Right lobe of liver (tissue), 4 donors: ENCODE measurements around the gene CYB561D1.

ENCODE experiments used
- CTCF ChIP-seq, 4 donors: fragments of 200-600 bp in 3 of 4; fragments of 450-650 bp in 1 of 4; IDR thresholded peaks; one replicate each; pipeline versions ENCODE4 v1.5.1 to v1.8.0; 2016 to 2022; ENCODE audit warnings: antibody characterized with exemption in 4 of 4, mild to moderate bottlenecking in 2 of 4
- POLR2A ChIP-seq: fragments of 450-650 bp; IDR thresholded peaks from one replicate; pipeline ENCODE4 v1.6.1; 2017; ENCODE audit warnings: antibody characterized with exemption, mild to moderate bottlenecking
- donor health status: DM: no; HTN: no; CAD: no.
- donor health status: DM: no; HTN: no; CAD: no.
- donor health status: DM: no; HTN: yes; CAD: no.

- TF ChIP-seq POLR2A (no peak), CTCF (IDR thresholded peaks at IDR 0.05) (no peak)
Measured at GRCh38 chr1:109484519-109484975, 9.3 kb upstream of the CYB561D1 start.
